Measurements from ENCODE around the gene CRB3.

Gene CRB3

DNA sequence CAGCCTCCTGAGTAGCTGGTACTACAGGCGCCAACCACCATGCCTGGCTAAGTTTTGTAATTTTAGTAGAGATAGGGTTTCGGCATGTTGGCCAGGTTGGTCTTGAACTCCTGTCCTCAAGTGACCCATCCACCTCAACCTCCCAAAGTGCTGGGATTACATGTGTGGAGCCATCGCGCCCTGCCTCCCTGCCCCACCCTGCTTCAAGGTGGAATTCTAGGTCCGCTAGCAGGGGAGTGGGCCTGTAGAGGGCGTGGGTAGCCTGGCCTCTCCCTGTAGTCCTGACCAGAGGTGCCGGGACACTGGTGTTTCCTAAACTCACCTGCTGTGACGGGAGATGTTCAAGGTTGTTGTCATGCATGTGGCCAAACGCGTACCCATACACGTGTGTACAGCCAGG is 30.9 kb upstream of the CRB3 start:
- no peak for DNase-seq (ENCODE audit: low spot score)

DNA sequence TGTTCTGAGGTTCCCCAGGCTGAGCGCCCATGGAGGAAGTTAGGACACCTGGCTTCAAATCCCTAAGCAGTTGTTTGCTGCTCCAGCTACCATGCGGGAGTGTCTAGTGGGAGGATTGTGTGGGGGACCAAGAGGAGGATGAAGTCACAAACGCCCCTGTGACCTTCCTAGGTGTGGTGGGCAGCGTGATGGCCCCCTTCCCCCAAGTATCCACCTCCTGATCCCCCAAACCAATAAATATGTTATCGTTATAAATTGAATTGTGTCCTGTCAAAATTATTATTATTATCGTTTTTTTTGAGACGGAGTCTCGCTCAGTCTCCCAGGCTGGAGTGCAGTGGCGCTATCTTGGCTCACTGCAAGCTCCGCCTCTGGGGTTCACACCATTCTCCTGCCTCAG is 30.4 kb upstream of the CRB3 start, which contains the start of gene SLC25A41:
Gene SLC25A41, minus strand, starts transcription at position 101 of the 400 bp plus-strand sequence. Its CDS starts 70 bp downstream, at position 31.
- no peak for DNase-seq (ENCODE audit: low spot score)

DNA sequence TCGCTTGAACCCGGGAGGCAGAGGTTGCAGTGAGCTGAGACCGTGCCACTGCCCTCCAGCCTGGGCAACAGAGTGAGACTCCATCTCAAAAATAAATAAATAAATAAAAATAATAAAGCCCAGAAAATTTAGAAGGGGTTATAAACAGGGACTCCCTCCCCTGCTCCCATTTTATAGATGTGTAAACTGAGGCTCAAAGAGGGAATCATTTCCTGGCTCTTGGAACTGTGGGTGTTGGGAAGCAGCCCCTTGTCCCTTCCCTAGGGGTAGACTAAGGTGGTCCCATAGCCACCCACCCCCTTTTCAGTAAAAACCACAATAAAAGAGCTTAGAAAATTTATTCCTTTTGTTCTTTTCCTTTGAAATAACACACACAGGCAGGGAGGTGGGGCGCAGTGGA is 24.3 kb upstream of the CRB3 start:
- DNase-seq (ENCODE audit: low spot score) = no peak

- no peak for DNase-seq (ENCODE audit: low spot score)
Observed at GRCh38 chr19:6440905-6441304, 23.2 kb upstream of the CRB3 start.

DNA sequence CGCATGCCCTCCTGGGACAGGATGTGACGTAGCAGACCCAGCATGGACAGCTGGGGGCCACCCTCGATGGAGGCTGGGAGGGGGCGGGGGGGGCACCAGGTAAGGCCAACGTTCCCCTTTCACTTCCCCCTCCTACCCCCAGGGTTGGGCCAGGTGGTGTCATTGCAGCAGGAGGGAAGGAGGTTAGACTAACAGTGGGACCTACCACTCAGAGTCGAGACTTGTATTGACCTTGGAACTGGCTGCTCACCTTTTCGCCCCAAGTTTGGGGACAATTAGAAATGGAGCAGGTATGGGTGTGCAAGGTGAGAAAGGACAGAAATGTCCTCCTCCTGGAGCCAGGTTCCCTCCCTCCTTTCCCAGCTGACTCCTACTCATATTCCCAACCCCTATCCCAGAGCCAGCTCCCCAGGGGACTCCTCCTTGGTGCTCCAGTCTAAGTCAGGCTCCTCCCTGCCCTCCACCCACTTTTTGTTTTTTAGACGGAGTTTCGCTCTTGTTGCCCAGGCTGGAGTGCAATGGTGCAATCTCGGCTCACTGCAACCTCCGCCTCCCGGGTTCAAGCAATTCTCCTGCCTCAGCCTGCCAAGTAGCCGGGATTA is 21.9 kb upstream of the CRB3 start:
- DNase-seq (ENCODE audit: low spot score) = no peak

DNA sequence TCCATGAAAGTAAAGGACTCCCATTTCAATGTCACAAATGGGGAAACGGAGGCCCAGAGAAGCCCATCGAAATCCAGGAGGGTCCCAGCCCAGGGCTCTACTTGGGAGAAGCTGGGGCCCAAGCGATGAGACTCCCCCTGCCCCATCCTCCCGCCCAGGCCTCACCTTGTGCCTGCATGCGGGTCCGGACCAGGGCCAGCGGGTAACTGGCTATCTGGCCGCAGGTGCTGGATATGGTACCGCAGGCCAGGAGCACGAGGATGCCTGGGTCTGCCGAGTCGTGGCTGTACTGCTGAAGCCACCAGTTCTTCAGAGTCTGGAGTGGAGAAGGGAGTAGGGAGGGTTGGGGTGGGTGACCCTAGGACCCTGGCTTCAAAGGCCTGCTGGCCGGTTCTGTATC is 20.1 kb upstream of the CRB3 start:
- DNase-seq (ENCODE audit: low spot score) = no peak

DNA sequence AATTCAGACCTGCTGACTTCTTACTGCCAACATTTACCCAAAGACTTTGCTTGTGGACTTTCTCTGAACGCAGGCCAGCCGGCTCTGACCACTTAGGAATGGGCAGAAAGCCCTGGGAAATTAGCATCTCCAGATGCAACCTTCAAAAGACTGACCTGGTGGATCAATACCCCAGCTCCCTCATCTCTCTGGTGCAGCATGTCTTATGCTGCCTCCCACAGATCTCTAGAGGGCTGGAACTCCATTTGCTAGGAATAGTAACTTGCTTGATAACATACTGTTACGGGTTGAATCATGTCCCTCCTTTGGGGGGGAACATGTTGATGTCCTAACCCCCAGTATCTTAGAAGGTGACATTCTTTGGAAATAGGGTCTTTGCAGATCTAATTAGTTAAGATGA is 17.6 kb upstream of the CRB3 start:
- DNase-seq (ENCODE audit: low spot score) = no peak

DNA sequence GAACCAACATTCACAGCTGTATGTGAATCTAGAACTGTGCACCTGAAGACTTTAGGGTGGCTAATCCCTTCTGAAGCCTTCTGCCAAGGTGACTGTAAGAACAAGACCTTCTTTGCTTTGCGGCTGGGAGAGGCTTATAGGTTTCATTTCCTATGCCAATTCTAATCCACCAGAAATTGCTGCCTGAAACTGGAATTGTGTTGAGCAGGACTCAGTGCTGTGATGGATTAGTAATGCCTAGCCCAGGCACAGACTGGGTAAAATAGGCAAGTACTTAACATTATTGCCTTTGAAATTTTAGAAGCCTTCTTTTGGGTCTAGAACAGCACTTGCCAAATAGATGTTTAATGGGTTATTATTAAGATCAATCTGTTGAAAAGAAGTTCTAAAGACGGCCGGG is 16.0 kb upstream of the CRB3 start:
- no peak for DNase-seq (ENCODE audit: low spot score)

GRCh38 chr19:6450166-6450565 is 13.9 kb upstream of the CRB3 start:
- no peak for DNase-seq (ENCODE audit: low spot score)

- no peak for DNase-seq (ENCODE audit: low spot score)
Observed at GRCh38 chr19:6451583-6452222, 12.4 kb upstream of the CRB3 start.

GRCh38 chr19:6452223-6452614 is 11.9 kb upstream of the CRB3 start:
- DNase-seq (ENCODE audit: low spot score) = no peak

- DNase-seq (ENCODE audit: low spot score) = no peak
Observed at GRCh38 chr19:6452899-6453298, 11.2 kb upstream of the CRB3 start.

GRCh38 chr19:6453951-6454565 is 10.0 kb upstream of the CRB3 start:
- no peak for DNase-seq (ENCODE audit: low spot score)

GRCh38 chr19:6455924-6456323 is 8.1 kb upstream of the CRB3 start:
- DNase-seq (ENCODE audit: low spot score) = no peak

- no peak for DNase-seq (ENCODE audit: low spot score)
Observed at GRCh38 chr19:6457958-6458694, 5.9 kb upstream of the CRB3 start.

GRCh38 chr19:6458695-6459261 is 5.3 kb upstream of the CRB3 start:
- DNase-seq (ENCODE audit: low spot score) = no peak

- peak; percentile 78 for DNase-seq (ENCODE audit: low spot score)
Observed at GRCh38 chr19:6459262-6460098, 4.6 kb upstream of the CRB3 start, which contains the start of gene SLC25A23. SLC25A23 (minus strand) TSS chr19:6459792; CDS start chr19:6459628, 164 bp downstream.

GRCh38 chr19:6460099-6460884 is 3.8 kb upstream of the CRB3 start:
- peak; percentile 97 for DNase-seq (ENCODE audit: low spot score)

DNA sequence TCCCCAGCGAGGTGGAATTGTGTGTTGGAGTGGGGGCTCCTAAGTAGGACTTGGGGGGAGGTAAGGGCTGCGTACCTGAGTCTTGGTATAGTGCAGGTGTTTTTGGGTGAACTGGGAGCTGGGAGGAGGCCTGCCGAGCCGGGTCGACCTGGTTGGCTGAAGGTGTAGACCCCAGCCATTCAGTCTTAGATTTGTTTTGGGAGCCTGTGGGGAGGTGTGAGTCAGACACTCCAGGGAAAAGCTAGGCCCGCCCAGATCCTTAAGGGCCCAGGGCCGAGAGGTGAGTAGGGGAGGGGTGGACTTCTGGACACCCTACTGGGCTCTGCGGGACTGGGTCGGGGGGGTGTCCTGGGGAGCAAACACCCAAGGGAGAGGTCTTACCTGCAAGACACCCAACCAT is 935 bp downstream of the CRB3 start:
- DNase-seq (ENCODE audit: low spot score) = no peak

GRCh38 chr19:6465663-6466062 is 1.6 kb downstream of the CRB3 start:
- DNase-seq (ENCODE audit: low spot score) = no peak
